Caco-2 (cell line): ENCODE results near the gene CDC42BPA. TPM values are rescaled to one million over a fixed set of nuclear protein-coding genes. Genes with fewer than 3 reads are reported as not detected.

Experiments used
- BruUV-seq: library from RNA; stranded (reverse); fragments of 400-500 nt; replicated peaks from 2 replicates; lab custom pipeline; 2021; lab: Mats Ljungman, UMichigan
- CTCF ChIA-PET: fragments of 300-600 bp; sonication (Branson Sonifier 250); formaldehyde crosslinking; loops from one replicate; lab custom pipeline; 2022; ENCODE audit warnings: antibody characterized with exemption; lab: Charles Lee
- POLR2A ChIA-PET: fragments of 300-600 bp; sonication (Branson Sonifier 250); formaldehyde crosslinking; loops from one replicate; lab custom pipeline; 2022; ENCODE audit warnings: antibody characterized with exemption; lab: Charles Lee
- DNase-seq, 2 experiments: peaks; one replicate each; pipeline versions ENCODE4 v3.0.0 to v3.0.0-alpha.2; 2020 to 2022
- H3K27me3 ChIP-seq: replicated peaks from 2 replicates; pipeline ENCODE4 v1.6.0; 2011; ENCODE audit warnings: low read length; ENCODE audit not compliant: control insufficient read depth, insufficient read depth
- H3K36me3 ChIP-seq: 2 replicates; pipeline ENCODE4 v1.5.1; 2011; ENCODE audit warnings: low read length; ENCODE audit not compliant: control insufficient read depth, insufficient read depth
- H3K4me1 ChIP-seq: fragments of 250-450 bp; sonication (Bioruptor Pico); 2 replicates; pipeline ENCODE4 v1.5.1; 2020; ENCODE audit warnings: mild to moderate bottlenecking
- H3K4me3 ChIP-seq: 2 replicates; pipeline ENCODE4 v1.5.1; 2011; ENCODE audit warnings: low read depth, mild to moderate bottlenecking, control low read depth, low read length
- H3K9me3 ChIP-seq: fragments of 250-450 bp; sonication (Bioruptor Pico); 2 replicates; pipeline ENCODE4 v1.5.1; 2020; ENCODE audit warnings: mild to moderate bottlenecking, moderate library complexity
- H3K27ac Mint-ChIP-seq: one replicate; pipeline ENCODE4 v1.8.0; 2022; ENCODE audit warnings: mixed read lengths; ENCODE audit not compliant: unreplicated experiment
- H3K27me3 Mint-ChIP-seq: one replicate; pipeline ENCODE4 v1.8.0; 2022; ENCODE audit warnings: mixed read lengths; ENCODE audit not compliant: insufficient read depth, unreplicated experiment
- H3K36me3 Mint-ChIP-seq: one replicate; pipeline ENCODE4 v1.8.0; 2022; ENCODE audit warnings: mild to moderate bottlenecking, mixed read lengths; ENCODE audit not compliant: insufficient read depth, unreplicated experiment
- H3K4me1 Mint-ChIP-seq: one replicate; pipeline ENCODE4 v1.8.0; 2022; ENCODE audit warnings: low read depth, mixed read lengths; ENCODE audit not compliant: unreplicated experiment
- H3K4me3 Mint-ChIP-seq: one replicate; pipeline ENCODE4 v1.8.0; 2022; ENCODE audit warnings: mild to moderate bottlenecking, moderate library complexity, mixed read lengths; ENCODE audit not compliant: unreplicated experiment
- H3K9me3 Mint-ChIP-seq: one replicate; pipeline ENCODE4 v1.8.0; 2022; ENCODE audit warnings: mixed read lengths; ENCODE audit not compliant: unreplicated experiment
- intact Hi-C: fragments of 100-400 bp; cut with micrococcal nuclease; formaldehyde crosslinking; loops from one replicate; pipeline ENCODE4 v1.10.0; 2022; ENCODE audit not compliant: unreplicated experiment
- total RNA-seq: library from RNA; stranded (reverse); gene quantifications from 2 replicates; pipeline ENCODE4 v1.2.3, GENCODE V29; 2022
- TF ChIP-seq, protein P1 (sequence below), 2 experiments: fragments of 200-600 bp in 1 of 2; IDR thresholded peaks; 1 replicate in 1 of 2; 2 replicates in 1 of 2; pipeline versions ENCODE4 v1.5.1 to v1.8.0; 2011 to 2022; ENCODE audit warnings: antibody characterized with exemption in 1 of 2, control low read depth in 1 of 2, inconsistent platforms in 1 of 2, low read depth in 1 of 2, low read length in 1 of 2, mild to moderate bottlenecking in 1 of 2, moderate library complexity in 1 of 2; ENCODE audit not compliant: insufficient read depth in 1 of 2, severe bottlenecking in 1 of 2, unreplicated experiment in 1 of 2

CDC42BPA gene
- total RNA-seq, 1 experiment from 2014 or later: 38.3 TPM

DNA sequence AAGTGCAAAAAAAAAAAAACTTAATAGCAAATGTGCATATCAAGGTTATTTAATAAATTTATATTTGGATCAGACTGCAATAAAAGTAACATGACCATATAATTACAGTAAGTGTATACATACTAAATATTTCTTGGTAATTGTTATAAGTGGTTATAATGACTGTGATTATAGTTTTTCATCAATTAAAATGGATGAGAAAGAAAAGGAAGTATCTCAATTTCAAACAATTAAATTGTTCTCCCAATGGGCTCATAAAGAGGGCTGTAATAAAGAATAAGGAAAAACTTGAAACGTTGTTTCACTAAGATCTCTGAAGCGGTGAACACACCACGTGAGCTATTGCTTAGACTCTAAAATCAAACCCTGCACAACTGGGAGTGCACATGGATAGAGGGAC is 104.1 kb downstream of the CDC42BPA start:
- POLR2A ChIA-PET: no interaction called here
- Mint-ChIP-seq H3K27ac (no peak overlapping the region), H3K27me3 (no peaks in the 10 kb centered on the region), H3K36me3 (no peaks in the 10 kb centered on the region), H3K4me3 (no peak overlapping the region), H3K9me3 (no peaks in the 10 kb centered on the region), H3K4me1 (no peaks in the 10 kb centered on the region)
- no TSS peak for BruUV-seq
- Histone ChIP-seq H3K27me3 (no peaks in the 10 kb centered on the region), H3K9me3 (no peaks in the 10 kb centered on the region), H3K4me3 (no peak overlapping the region), H3K36me3 (no peaks in the 10 kb centered on the region), H3K4me1 (no peaks in the 10 kb centered on the region)
- no peak for DNase-seq
- intact Hi-C loops: no loop called here
- TF ChIP-seq, protein P1, sequence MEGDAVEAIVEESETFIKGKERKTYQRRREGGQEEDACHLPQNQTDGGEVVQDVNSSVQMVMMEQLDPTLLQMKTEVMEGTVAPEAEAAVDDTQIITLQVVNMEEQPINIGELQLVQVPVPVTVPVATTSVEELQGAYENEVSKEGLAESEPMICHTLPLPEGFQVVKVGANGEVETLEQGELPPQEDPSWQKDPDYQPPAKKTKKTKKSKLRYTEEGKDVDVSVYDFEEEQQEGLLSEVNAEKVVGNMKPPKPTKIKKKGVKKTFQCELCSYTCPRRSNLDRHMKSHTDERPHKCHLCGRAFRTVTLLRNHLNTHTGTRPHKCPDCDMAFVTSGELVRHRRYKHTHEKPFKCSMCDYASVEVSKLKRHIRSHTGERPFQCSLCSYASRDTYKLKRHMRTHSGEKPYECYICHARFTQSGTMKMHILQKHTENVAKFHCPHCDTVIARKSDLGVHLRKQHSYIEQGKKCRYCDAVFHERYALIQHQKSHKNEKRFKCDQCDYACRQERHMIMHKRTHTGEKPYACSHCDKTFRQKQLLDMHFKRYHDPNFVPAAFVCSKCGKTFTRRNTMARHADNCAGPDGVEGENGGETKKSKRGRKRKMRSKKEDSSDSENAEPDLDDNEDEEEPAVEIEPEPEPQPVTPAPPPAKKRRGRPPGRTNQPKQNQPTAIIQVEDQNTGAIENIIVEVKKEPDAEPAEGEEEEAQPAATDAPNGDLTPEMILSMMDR (IDR thresholded peaks at IDR 0.05; ENCODE audit: insufficient read depth in 1 of 2, low read depth in 1 of 2, low read length in 1 of 2, severe bottlenecking in 1 of 2, unreplicated experiment in 1 of 2): no peak
- CTCF ChIA-PET: no interaction called here

DNA sequence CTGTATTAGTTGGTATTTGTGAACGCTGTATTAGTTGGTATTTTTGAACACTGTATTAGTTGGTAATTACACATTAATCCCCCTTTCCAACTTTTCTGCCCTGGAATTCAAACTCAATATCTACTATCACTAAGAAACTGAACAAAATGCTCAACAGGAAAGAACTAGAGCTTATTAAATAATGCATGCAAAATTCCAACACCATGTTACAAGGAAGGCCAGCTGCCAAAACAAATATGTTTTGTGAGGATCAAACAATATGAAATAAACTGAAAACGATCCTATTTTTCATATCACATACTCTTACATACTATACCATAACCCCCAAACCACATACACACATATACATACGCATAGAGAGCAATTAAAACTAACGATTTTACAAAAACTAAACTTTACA is 104.9 kb downstream of the CDC42BPA start:
- no peaks in the 10 kb centered on the region for H3K27me3 Mint-ChIP-seq
- no peaks in the 10 kb centered on the region for H3K9me3 Mint-ChIP-seq
- H3K4me3 Mint-ChIP-seq: no peak overlapping the region
- intact Hi-C loops: no loop called here
- BruUV-seq: no TSS peak
- H3K9me3 ChIP-seq: no peaks in the 10 kb centered on the region
- TF ChIP-seq, protein P1 (IDR thresholded peaks at IDR 0.05; ENCODE audit: insufficient read depth in 1 of 2, low read depth in 1 of 2, low read length in 1 of 2, severe bottlenecking in 1 of 2, unreplicated experiment in 1 of 2): no peak
- H3K36me3 ChIP-seq: no peaks in the 10 kb centered on the region
- POLR2A ChIA-PET: no interaction called here
- no peaks in the 10 kb centered on the region for H3K4me1 ChIP-seq
- DNase-seq: no peak
- no peak overlapping the region for H3K27ac Mint-ChIP-seq
- H3K27me3 ChIP-seq: no peaks in the 10 kb centered on the region
- H3K4me1 Mint-ChIP-seq: no peaks in the 10 kb centered on the region
- no peaks in the 10 kb centered on the region for H3K36me3 Mint-ChIP-seq
- H3K4me3 ChIP-seq: no peak overlapping the region
- CTCF ChIA-PET: no interaction called here

DNA sequence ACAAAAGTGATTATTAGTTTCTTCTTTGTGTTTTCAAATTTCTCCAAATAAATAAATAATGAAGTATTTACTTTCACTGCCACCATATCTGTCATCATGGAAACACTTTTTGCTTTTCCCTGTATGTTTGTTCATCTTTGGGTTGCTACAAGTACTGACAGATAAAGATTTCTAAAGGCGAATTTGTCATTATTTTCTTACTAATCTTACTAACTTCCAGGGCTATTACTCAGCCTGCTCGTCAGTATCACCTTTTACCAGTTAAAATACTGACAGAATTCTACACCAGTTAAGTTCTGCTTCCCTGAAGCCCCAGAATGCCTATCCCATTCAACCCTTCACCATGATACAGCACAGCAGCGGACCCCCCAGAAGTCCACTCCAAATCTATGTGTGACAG is 106.1 kb downstream of the CDC42BPA start:
- H3K4me3 Mint-ChIP-seq: no peak overlapping the region
- DNase-seq: no peak
- Histone ChIP-seq H3K9me3 (no peaks in the 10 kb centered on the region), H3K27me3 (no peaks in the 10 kb centered on the region), H3K4me3 (no peak overlapping the region), H3K4me1 (no peaks in the 10 kb centered on the region), H3K36me3 (no peaks in the 10 kb centered on the region)
- TF ChIP-seq, protein P1 (IDR thresholded peaks at IDR 0.05; ENCODE audit: insufficient read depth in 1 of 2, low read depth in 1 of 2, low read length in 1 of 2, severe bottlenecking in 1 of 2, unreplicated experiment in 1 of 2): no peak
- ChIA-PET POLR2A (no interaction called here), CTCF (no interaction called here)
- H3K36me3 Mint-ChIP-seq: no peaks in the 10 kb centered on the region
- intact Hi-C loops: no loop called here
- BruUV-seq: no TSS peak
- H3K4me1 Mint-ChIP-seq: no peaks in the 10 kb centered on the region
- no peak overlapping the region for H3K27ac Mint-ChIP-seq
- H3K27me3 Mint-ChIP-seq: no peaks in the 10 kb centered on the region
- no peaks in the 10 kb centered on the region for H3K9me3 Mint-ChIP-seq
